ENCODE results near the gene PRDM8. TPM values are rescaled to one million over a fixed set of nuclear protein-coding genes. Genes with fewer than 3 reads are reported as not detected.
A peak's percentile ranks its signal among the peaks of the same experiment; 100 is the strongest.

The PRDM8 gene
- total RNA-seq, 3 donors from 2014 or later = 0.41 to 10.1 (median 2.9) TPM

DNA sequence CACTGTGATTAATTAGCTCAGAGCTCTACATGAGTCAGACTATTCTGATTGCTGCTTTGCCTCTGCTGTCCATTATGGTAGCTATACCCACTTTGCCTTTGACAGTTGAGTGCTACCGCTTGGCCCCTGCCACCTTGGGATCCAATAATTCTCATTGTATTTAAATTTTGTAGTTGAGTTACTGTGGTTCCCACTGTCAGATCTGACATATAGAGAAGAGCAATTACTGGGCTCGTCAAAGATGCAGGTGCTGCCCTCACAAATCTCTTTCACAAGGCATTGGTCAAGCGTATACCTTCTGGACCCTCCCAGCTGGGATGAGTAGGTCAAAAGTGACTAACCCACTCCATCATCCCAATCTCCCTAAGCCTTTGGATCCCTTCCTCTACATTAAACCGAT is 18.3 kb upstream of the PRDM8 start:
- H3K9me3 ChIP-seq = no peaks in the 10 kb centered on the region
- ATAC-seq = no peak
- TF ChIP-seq, protein P1, sequence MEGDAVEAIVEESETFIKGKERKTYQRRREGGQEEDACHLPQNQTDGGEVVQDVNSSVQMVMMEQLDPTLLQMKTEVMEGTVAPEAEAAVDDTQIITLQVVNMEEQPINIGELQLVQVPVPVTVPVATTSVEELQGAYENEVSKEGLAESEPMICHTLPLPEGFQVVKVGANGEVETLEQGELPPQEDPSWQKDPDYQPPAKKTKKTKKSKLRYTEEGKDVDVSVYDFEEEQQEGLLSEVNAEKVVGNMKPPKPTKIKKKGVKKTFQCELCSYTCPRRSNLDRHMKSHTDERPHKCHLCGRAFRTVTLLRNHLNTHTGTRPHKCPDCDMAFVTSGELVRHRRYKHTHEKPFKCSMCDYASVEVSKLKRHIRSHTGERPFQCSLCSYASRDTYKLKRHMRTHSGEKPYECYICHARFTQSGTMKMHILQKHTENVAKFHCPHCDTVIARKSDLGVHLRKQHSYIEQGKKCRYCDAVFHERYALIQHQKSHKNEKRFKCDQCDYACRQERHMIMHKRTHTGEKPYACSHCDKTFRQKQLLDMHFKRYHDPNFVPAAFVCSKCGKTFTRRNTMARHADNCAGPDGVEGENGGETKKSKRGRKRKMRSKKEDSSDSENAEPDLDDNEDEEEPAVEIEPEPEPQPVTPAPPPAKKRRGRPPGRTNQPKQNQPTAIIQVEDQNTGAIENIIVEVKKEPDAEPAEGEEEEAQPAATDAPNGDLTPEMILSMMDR (IDR thresholded peaks at IDR 0.05) = no peak
- H3K4me3 ChIP-seq = no peak overlapping the region
- DNase-seq = no peak
- H3K4me1 ChIP-seq (ENCODE audit: low read depth) = peaks cover under 1% of the 10 kb centered on the region
- intact Hi-C loops (cut with DNase I, micrococcal nuclease) = no loop called here
- H3K36me3 ChIP-seq (ENCODE audit: low read depth) = no peaks in the 10 kb centered on the region

DNA sequence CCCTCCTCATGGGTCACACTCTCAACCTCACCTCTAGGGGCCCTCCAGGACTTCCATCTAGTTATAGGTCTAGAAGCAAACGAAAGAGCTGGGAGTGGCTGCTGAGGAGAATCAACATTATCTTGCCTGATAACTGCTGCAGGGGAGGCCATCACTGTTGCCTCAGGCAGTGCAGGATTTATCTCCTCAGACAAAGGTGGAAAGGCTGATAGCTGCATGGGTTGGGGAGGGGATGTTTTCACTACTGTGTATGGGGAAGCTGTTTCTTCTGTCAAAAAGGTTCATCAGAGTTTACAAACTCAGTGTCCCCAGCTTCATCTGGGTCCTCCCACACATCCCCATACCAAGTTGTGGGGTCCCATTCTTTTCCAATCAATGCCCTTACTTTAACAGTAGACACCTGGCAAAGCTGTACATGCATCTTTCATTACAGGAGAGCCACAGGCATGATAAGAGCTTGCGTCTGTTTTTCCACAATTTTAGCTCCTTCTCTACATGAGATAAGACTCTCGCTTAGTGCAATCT is 17.6 kb upstream of the PRDM8 start:
- Histone ChIP-seq H3K9me3 (no peaks in the 10 kb centered on the region), H3K4me1 (ENCODE audit: low read depth) (peaks cover 6% of the 10 kb centered on the region), H3K36me3 (ENCODE audit: low read depth) (no peaks in the 10 kb centered on the region), H3K4me3 (no peak overlapping the region)
- TF ChIP-seq, protein P1 (IDR thresholded peaks at IDR 0.05) = no peak
- intact Hi-C loops (cut with DNase I, micrococcal nuclease) = loop anchor here in 1 of 2 donors (10.0 kb wide), 1 partner anchor 105 kb away; the partner anchor contains the start of gene ANTXR2
- ATAC-seq (no peak), DNase-seq (no peak)

DNA sequence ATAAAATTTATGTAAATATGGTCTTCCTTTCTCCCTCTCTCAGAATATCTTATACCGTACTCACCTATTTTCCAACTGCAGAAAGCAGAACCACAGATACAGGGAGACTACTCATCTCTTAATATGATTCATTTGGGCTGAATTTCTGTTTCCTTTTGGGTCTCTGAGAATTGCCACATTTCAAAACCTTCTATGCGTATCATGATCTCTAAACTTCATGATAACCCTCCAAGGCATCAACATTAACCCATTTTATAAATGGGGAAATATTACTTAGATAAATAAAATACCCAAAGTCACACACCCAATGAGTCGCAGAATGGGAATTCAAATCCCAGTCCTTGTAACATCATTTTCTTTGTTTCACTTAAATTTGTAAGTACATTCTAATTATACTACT is 16.6 kb upstream of the PRDM8 start:
- TF ChIP-seq, protein P1 (IDR thresholded peaks at IDR 0.05) = no peak
- DNase-seq (no peak), ATAC-seq (no peak)
- Histone ChIP-seq H3K36me3 (ENCODE audit: low read depth) (no peaks in the 10 kb centered on the region), H3K4me1 (ENCODE audit: low read depth) (peaks cover 16% of the 10 kb centered on the region), H3K4me3 (no peak overlapping the region), H3K9me3 (no peaks in the 10 kb centered on the region)
- intact Hi-C loops (cut with DNase I, micrococcal nuclease) = loop anchor here in 1 of 2 donors (10.0 kb wide), 1 partner anchor 106 kb away; the partner anchor contains the start of gene ANTXR2

DNA sequence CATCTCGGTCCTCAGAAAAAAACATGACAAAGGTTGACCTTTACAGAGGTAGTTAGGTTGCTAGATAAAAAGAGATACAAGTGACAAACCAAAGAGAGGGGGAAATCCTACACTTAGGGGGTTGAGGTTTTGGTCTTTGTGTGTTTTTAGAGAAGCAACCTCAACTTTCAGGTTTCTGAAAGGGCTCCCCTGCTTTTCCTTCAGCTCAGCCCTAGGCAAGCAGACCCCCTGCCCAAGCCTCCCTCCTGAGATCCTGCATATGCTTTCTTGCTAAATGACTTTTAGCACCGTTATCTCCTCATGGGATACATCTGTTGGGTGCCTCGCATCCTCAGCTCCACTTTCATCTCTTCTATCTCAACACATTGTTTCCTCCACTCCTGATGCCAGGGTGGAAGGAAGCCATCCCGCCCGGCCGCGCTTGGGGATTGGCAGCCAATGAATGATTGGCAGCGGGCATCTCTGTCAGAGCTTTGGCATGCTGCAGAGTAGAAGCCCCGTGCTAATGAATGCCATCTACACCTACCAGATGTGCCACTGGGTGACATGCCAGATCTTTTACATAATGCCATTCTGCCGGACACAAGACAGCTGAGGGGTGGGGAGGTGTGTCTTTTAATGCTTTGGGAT is 15.0 kb upstream of the PRDM8 start:
- ATAC-seq = no peak
- no peaks in the 10 kb centered on the region for H3K9me3 ChIP-seq
- H3K36me3 ChIP-seq (ENCODE audit: low read depth) = no peaks in the 10 kb centered on the region
- TF ChIP-seq, protein P1 (IDR thresholded peaks at IDR 0.05) = no peak
- H3K4me3 ChIP-seq = no peak overlapping the region
- H3K4me1 ChIP-seq (ENCODE audit: low read depth) = peaks cover 16% of the 10 kb centered on the region
- intact Hi-C loops (cut with DNase I, micrococcal nuclease) = loop anchor here in 1 of 2 donors (10.0 kb wide), 1 partner anchor 108 kb away; the partner anchor contains the start of gene ANTXR2
- no peak for DNase-seq

DNA sequence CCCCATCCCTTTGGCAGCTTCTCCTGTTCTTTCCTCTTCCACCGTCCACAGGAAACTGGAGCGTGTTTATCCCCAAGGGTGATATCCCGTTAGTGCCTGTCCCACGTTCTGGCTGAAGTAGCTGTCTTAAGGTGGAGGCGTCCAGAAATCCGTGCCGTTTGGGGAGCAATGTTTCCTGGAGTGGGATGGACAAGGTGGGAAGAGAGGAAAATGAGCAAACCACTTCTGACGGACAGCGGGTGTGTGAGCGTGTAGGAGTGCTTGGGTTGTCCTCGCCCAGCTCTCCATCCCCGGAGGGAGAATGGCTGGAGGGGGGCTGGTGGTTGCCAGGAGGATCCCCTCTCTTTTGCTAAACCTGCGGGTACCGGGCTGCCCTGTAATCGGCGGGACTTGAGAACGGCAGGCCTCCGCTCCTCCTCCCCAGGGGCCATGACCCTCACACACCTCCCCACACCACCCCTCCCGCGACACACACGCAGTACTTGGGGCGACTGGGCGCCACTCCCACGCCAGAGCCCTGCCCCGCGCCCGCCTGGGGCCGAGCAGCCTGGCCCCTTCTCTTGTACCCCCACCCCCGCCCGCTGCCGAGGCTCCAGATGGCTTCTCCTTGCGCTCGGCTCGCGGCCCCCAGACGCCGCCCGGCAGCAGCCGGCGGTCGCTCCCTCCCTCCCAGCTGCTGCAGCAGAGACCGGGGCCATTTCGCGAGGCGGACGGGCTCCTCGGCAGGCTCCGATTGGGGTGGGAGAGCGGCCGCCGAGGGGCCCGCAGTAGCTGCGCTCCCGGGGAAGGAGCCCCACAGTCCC is 13.9 kb upstream of the PRDM8 start:
- TF ChIP-seq, protein P1 (IDR thresholded peaks at IDR 0.05) = no peak
- peak; percentile 59 for ATAC-seq
- intact Hi-C loops (cut with DNase I, micrococcal nuclease) = loop anchor here in 1 of 2 donors (10.0 kb wide), 1 partner anchor 109 kb away; the partner anchor contains the start of gene ANTXR2
- DNase-seq = peak; percentile 24 to 71 (median 50)
- Histone ChIP-seq H3K4me1 (ENCODE audit: low read depth) (peaks cover 16% of the 10 kb centered on the region), H3K4me3 (no peak overlapping the region), H3K36me3 (ENCODE audit: low read depth) (no peaks in the 10 kb centered on the region), H3K9me3 (no peaks in the 10 kb centered on the region)
